Neural progenitor cell (in vitro differentiated cells): Measurements from ENCODE around the gene MOCS2. TPM values are rescaled to one million over a fixed set of nuclear protein-coding genes. Genes with fewer than 3 reads are reported as not detected.

Experiments used
- DNase-seq: peaks from one replicate; pipeline ENCODE4 v3.0.0-alpha.2; 2016; ENCODE audit warnings: low spot score
- H2AFZ ChIP-seq: fragments of 200-600 bp; sonication (generic); replicated peaks from 2 replicates; pipeline ENCODE4 v1.6.1; 2016; ENCODE audit warnings: antibody characterized with exemption
- H3F3A ChIP-seq: fragments of 200-600 bp; sonication (generic); 2 replicates; pipeline ENCODE4 v1.6.1; 2016; ENCODE audit warnings: antibody characterized with exemption, low read depth
- H3K27ac ChIP-seq: fragments of 200-600 bp; sonication (generic); 2 replicates; pipeline ENCODE4 v1.5.1; 2016; ENCODE audit warnings: mild to moderate bottlenecking
- H3K27me3 ChIP-seq: fragments of 200-600 bp; sonication (generic); 2 replicates; pipeline ENCODE4 v1.6.1; 2016; ENCODE audit warnings: mild to moderate bottlenecking, moderate library complexity
- H3K36me3 ChIP-seq: fragments of 200-600 bp; sonication (generic); 2 replicates; pipeline ENCODE4 v1.5.1; 2016
- H3K4me1 ChIP-seq: fragments of 200-600 bp; sonication (generic); 2 replicates; pipeline ENCODE4 v1.6.1; 2016; ENCODE audit warnings: mixed run types
- H3K4me2 ChIP-seq: fragments of 200-600 bp; sonication (generic); 2 replicates; pipeline ENCODE4 v1.6.1; 2016
- H3K4me3 ChIP-seq: fragments of 200-600 bp; sonication (generic); 2 replicates; pipeline ENCODE4 v1.5.1; 2016
- H3K79me2 ChIP-seq: fragments of 200-600 bp; sonication (generic); 2 replicates; pipeline ENCODE4 v1.6.1; 2016; ENCODE audit warnings: low read depth
- H3K9ac ChIP-seq: fragments of 200-600 bp; sonication (generic); 2 replicates; pipeline ENCODE4 v1.6.1; 2016
- H3K9me3 ChIP-seq: fragments of 200-600 bp; sonication (generic); 2 replicates; pipeline ENCODE4 v1.5.1; 2016; ENCODE audit warnings: low read depth
- H4K20me1 ChIP-seq: fragments of 200-600 bp; sonication (generic); 2 replicates; pipeline ENCODE4 v1.6.1; 2016; ENCODE audit warnings: low read depth
- H3K27ac Mint-ChIP-seq: 3 replicates; pipeline ENCODE4 v1.8.0; 2021; ENCODE audit warnings: mixed read lengths
- H3K27me3 Mint-ChIP-seq: 2 replicates; pipeline ENCODE4 v1.8.0; 2022; ENCODE audit warnings: low read depth, mild to moderate bottlenecking, inconsistent platforms, moderate library complexity, mixed read lengths; ENCODE audit not compliant: insufficient read depth
- H3K36me3 Mint-ChIP-seq: 3 replicates; pipeline ENCODE4 v1.8.0; 2021; ENCODE audit warnings: mixed read lengths
- H3K4me1 Mint-ChIP-seq: 3 replicates; pipeline ENCODE4 v1.8.0; 2021; ENCODE audit warnings: mixed read lengths
- H3K4me3 Mint-ChIP-seq: 3 replicates; pipeline ENCODE4 v1.8.0; 2021; ENCODE audit warnings: mild to moderate bottlenecking, moderate library complexity, mixed read lengths
- H3K9me3 Mint-ChIP-seq: 3 replicates; pipeline ENCODE4 v1.8.0; 2020; ENCODE audit warnings: mixed read lengths
- EZH2 ChIP-seq: fragments of 200-600 bp; sonication (generic); IDR thresholded peaks from 2 replicates; pipeline ENCODE4 v1.6.1; 2017; ENCODE audit warnings: antibody characterized with exemption, mild to moderate bottlenecking, moderate library complexity
- EZH2phosphoT487 ChIP-seq: fragments of 200-600 bp; sonication (generic); IDR thresholded peaks from 2 replicates; pipeline ENCODE4 v1.6.1; 2017; ENCODE audit warnings: antibody characterized with exemption
- total RNA-seq: library from RNA; depleted of rRNA; stranded (reverse); fragments of >200 nt; gene quantifications from 2 replicates; pipeline ENCODE4 v1.2.3, GENCODE V29; 2015; ENCODE audit warnings: low replicate concordance
- TF ChIP-seq, protein P1 (sequence below): fragments of 200-600 bp; sonication (generic); IDR thresholded peaks from 2 replicates; pipeline ENCODE4 v1.5.1; 2017; ENCODE audit warnings: antibody characterized with exemption, mild to moderate bottlenecking

The MOCS2 gene
- total RNA-seq, 1 donor from 2014 or later, result 34.7 TPM

DNA sequence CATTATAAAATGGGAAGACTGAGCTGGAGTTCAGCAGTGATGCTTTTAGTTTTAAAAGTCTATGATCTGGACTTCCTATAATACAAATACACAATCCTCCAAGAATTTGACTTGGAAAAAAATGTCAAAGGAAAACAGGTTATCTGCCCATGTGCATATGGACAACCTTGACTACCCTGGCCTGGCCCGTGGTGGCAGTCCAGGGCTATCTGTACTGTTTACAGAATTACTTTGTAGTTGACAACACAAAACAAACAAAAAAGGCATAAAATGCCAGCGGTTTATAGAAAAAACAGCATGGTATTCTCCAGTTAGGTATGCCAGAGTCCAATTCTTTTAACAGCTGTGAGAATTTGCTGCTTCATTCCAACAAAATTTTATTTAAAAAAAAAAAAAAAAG lies 17.3 kb downstream of the MOCS2 start:
- no peak overlapping the region for H3K4me3 ChIP-seq
- Mint-ChIP-seq H3K36me3 (peaks cover 2% of the 10 kb centered on the region), H3K9me3 (no peaks in the 10 kb centered on the region), H3K4me3 (no peak overlapping the region), H3K27ac (no peak overlapping the region), H3K4me1 (no peaks in the 10 kb centered on the region), H3K27me3 (no peaks in the 10 kb centered on the region)
- H3F3A ChIP-seq, result no peaks in the 10 kb centered on the region
- no peaks in the 10 kb centered on the region for H3K4me1 ChIP-seq
- H3K27ac ChIP-seq, result no peak overlapping the region
- no peaks in the 10 kb centered on the region for H3K79me2 ChIP-seq
- H3K27me3 ChIP-seq, result no peaks in the 10 kb centered on the region
- no peak for DNase-seq
- H4K20me1 ChIP-seq, result no peaks in the 10 kb centered on the region
- no peaks in the 10 kb centered on the region for H3K36me3 ChIP-seq
- TF ChIP-seq EZH2phosphoT487 (no peak), EZH2 (no peak)
- TF ChIP-seq, protein P1, sequence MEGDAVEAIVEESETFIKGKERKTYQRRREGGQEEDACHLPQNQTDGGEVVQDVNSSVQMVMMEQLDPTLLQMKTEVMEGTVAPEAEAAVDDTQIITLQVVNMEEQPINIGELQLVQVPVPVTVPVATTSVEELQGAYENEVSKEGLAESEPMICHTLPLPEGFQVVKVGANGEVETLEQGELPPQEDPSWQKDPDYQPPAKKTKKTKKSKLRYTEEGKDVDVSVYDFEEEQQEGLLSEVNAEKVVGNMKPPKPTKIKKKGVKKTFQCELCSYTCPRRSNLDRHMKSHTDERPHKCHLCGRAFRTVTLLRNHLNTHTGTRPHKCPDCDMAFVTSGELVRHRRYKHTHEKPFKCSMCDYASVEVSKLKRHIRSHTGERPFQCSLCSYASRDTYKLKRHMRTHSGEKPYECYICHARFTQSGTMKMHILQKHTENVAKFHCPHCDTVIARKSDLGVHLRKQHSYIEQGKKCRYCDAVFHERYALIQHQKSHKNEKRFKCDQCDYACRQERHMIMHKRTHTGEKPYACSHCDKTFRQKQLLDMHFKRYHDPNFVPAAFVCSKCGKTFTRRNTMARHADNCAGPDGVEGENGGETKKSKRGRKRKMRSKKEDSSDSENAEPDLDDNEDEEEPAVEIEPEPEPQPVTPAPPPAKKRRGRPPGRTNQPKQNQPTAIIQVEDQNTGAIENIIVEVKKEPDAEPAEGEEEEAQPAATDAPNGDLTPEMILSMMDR, result no peak
- H3K9me3 ChIP-seq, result no peaks in the 10 kb centered on the region
- H3K4me2 ChIP-seq, result no peak overlapping the region
- no peak overlapping the region for H3K9ac ChIP-seq
- H2AFZ ChIP-seq, result no peak overlapping the region

GRCh38 chr5:53091289-53091688 lies 18.3 kb downstream of the MOCS2 start:
- H3K27me3 Mint-ChIP-seq, result no peaks in the 10 kb centered on the region
- no peak overlapping the region for H3K27ac ChIP-seq
- no peaks in the 10 kb centered on the region for H3K36me3 Mint-ChIP-seq
- H4K20me1 ChIP-seq, result no peaks in the 10 kb centered on the region
- no peaks in the 10 kb centered on the region for H3K9me3 ChIP-seq
- no peak for TF ChIP-seq EZH2phosphoT487
- TF ChIP-seq, protein P1, result no peak
- no peak for TF ChIP-seq EZH2
- H3K4me2 ChIP-seq, result no peak overlapping the region
- no peaks in the 10 kb centered on the region for H3K4me1 Mint-ChIP-seq
- no peaks in the 10 kb centered on the region for H3F3A ChIP-seq
- no peaks in the 10 kb centered on the region for H3K4me1 ChIP-seq
- H3K27me3 ChIP-seq, result no peaks in the 10 kb centered on the region
- no peak overlapping the region for H3K4me3 ChIP-seq
- H2AFZ ChIP-seq, result no peak overlapping the region
- no peak for DNase-seq
- H3K4me3 Mint-ChIP-seq, result no peak overlapping the region
- no peak overlapping the region for H3K27ac Mint-ChIP-seq
- H3K9me3 Mint-ChIP-seq, result no peaks in the 10 kb centered on the region
- no peaks in the 10 kb centered on the region for H3K36me3 ChIP-seq
- H3K79me2 ChIP-seq, result no peaks in the 10 kb centered on the region
- H3K9ac ChIP-seq, result no peak overlapping the region

GRCh38 chr5:53090229-53090628 lies 19.3 kb downstream of the MOCS2 start:
- Histone ChIP-seq H3K79me2 (no peaks in the 10 kb centered on the region), H3K27me3 (no peaks in the 10 kb centered on the region), H3K9me3 (no peaks in the 10 kb centered on the region), H2AFZ (no peak overlapping the region), H3K4me3 (no peak overlapping the region), H3K36me3 (no peaks in the 10 kb centered on the region), H3K4me1 (no peaks in the 10 kb centered on the region), H3K4me2 (no peak overlapping the region), H3K9ac (no peak overlapping the region), H3F3A (no peaks in the 10 kb centered on the region), H3K27ac (no peak overlapping the region), H4K20me1 (no peaks in the 10 kb centered on the region)
- Mint-ChIP-seq H3K27ac (no peak overlapping the region), H3K36me3 (no peaks in the 10 kb centered on the region), H3K27me3 (no peaks in the 10 kb centered on the region), H3K9me3 (no peaks in the 10 kb centered on the region), H3K4me3 (no peak overlapping the region), H3K4me1 (no peaks in the 10 kb centered on the region)
- DNase-seq, result no peak
- TF ChIP-seq, protein P1, result no peak
- TF ChIP-seq EZH2phosphoT487 (no peak), EZH2 (no peak)
